GM19239 (cell line): ENCODE data around the gene BCOR.

Experiments
- DNase-seq: peaks from one replicate; pipeline ENCODE4 v3.0.0; 2011; ENCODE audit warnings: low spot score; ENCODE audit not compliant: insufficient read length
- FAIRE-seq: peaks from 2 replicates; lab custom pipeline; 2011; peaks lifted over from hg19 to GRCh38; lab: Jason Lieb, UNC

The BCOR gene

DNA sequence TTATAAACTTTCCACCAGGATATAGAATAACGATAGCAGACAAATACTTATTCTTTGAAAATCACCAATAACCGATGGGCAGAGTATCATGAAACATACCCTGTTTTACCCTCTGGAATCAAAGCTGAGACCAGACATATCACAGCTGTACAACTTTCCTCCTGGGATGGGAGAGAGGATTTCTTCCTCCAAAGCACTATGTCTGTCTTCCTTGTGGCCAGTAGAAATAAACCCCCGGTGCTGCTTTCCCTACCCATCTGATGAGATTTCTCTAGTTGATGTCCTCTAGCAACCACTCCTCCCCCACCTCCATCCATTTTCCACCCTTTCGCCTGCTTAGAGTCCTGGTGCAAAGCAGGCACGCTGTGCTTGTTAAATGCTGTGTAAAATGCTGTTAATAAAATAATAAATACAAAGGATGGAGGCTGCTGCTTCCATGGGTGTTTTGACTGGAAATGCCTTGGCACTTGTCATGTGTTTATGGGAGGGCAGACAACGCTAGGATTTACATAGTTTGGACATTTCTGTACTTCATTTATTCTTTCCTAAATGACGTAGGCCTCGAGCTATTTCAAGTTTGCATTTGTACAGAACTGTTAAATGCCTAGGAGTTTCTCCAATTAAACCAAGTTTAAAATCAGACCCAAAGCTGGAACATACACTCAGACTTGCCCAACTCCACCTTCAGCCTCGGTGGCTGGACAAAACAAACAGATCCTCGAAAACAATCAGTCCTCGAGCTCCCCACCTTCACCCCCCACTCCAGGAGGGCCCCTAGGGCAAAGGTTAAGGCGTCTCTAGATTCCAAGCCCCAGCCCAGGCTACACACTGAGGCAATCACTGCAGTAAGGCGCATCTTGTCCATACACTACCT lies 10.1 kb downstream of the BCOR start:
- no peak for DNase-seq
- no peak for FAIRE-seq

DNA sequence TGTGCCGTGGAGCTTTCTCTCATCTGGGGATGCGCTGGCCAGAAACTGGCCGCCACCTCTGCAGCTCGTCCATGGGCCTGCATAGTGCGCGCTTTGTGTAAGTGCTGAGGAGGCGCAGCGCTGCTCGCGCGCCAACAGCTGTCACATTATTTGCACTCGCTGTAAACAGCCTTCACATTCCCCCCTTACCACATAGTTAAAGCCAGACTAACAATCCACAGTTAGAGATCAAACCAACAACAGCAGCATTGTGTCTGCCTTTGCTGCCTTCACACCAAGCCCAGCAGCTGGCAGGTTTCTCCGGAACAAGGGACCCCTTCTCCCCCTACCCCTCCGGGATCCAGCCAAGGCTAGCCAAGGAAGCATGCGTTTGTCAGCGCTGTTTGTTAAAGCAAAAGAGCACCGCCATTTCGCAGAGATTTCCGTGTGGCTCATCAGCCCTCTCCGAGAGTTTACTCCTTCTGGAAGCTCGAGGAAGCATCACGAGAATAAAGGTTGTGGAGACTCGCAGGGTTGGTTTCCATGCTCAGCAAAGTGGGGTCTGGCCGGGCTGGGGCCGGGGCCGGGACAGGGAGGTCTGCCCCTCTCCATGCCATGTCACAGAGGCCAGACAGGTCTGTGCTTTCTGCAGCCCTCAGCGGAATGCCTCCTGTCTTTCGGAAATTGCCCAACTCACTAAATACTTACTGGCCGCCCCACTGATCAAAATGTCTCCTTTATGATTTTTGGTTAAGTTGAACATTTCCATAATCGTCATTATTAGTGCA lies 11.0 kb downstream of the BCOR start:
- FAIRE-seq (no peak), DNase-seq (no peak)

DNA sequence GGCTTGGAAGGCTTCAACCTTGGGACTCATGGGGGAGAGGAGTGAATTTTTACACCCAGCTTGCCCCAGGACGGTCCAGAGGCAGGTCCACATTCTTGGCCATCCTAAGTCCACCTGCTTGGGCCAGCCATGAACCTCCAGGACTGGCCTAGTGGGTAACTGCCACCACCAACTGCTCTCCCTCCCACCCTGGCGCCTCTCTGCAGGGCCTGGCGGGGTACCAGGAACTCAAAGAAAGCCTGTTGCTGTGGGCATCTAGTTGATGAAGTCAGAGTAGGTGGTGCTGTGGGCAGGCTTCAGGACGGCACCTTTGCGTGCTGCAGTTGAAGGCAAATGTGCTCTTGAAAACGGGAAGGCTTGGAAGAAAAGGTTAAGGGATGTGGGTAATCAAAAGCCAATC lies 12.0 kb downstream of the BCOR start:
- no peak for FAIRE-seq

DNA sequence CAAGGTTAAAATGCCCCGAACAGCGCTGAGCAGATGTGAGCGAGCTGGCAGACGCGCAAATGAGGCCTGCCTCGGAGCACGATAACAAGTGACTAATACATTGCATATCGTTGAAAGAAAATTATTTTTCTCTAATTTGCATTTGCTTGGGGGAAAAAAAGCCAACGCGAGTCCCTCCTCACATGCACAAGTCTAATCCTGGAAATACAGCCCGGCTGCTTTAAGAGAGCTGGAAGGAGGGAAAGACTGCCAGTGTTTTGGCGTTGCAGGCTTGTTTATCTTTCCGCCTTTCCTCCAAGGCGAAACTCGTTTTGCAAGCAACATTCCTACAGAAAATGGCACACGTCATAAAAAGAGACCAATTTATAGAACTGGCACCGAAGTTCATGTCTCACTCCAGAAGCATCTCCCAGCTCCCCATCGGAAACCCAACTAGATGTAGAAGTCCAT lies 12.6 kb downstream of the BCOR start:
- FAIRE-seq (no peak), DNase-seq (no peak)

More for the DNA sequence above, 12.0 kb downstream of the BCOR start:
- no peak for DNase-seq

DNA sequence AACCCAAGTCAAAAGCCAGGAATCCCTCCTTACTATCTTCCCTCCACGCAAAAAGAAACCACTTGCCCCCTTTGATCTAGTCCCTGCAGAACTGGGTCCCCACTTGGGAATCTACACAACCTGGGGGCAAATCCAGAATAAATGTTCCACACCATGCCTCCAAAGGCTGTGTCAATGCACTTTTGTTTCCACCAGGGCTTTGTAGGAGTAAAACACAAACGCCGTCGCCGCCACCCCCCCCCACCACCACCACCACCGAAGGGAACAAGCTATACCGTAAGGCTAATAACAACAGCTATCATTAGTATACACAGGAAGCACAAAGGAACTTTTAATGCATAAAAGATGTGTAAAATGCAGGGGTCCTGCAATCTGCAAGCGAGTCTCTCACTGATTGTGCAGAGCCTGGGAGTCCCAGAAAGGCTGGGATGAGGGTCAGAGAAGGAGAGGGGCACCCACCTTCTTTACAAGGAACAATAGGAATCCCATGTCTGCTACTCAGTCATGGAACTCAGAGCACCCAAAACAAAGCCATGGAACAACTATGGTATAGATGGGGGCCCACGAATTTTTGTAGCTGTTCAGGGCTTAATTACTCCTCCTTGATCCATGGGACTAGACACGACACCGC lies 13.2 kb downstream of the BCOR start:
- DNase-seq = no peak
- FAIRE-seq = peak; percentile 18

DNA sequence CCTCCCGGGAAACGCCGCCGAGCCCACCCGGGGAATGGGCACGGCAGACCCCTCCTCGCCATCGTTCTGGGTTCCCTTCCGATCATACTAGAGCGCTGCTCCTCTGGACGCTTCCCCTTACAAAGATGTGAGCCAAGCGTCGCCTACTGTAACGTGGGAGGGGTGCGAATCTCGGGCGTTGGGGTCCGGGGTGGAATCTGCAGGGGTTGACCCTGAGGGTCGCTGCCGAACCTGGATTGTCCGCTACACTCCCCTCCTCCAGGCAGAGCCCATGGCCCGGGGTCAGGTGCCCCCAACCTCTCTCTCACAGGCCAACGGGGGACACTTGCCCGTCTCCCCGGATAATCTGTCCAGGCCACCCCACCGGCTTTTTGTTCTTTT lies 13.8 kb downstream of the BCOR start:
- no peak for FAIRE-seq
- DNase-seq = no peak

DNA sequence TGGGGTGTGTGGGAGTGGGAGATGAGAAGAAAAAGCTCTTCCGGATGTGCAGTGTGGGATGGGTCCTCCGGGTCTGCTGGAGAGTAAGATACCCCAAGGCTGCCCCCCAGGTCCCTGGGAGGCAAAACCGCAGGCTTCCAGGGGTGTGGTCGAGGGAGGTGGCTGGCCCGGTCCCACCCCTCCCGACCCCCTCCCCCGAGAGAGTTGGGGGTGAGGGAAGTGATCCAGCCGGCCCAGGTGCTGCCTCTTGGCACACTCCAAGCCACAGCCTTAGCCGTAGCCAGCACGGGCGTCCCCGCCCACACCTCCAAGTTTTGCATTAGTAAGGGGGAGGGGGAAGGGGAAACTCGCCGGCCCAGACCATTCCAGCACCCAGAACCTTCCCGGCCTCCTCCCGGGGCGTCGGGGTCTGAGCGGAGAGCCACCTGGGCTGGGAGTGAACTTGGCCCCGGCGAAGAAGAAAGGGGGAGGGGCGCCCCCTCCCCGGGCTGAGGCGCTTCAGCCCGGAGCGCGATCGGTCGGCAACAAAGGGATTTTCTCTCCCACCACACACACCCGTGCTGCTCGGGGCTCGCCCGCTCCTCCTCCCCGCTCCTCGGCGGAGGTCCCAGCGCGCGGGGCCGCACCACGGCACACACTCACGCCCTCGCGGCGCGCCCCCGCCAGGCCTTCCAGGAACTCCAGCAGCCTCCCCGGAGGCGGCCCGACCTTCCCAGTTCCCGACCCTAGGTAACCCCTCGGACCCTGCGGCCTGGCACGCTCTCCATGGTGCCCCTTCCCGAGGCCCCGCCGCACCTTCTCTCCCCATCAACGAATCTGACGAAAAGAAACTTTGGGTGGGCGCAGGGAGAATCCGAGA lies 14.4 kb downstream of the BCOR start:
- FAIRE-seq = peak; percentile 48
- DNase-seq = no peak

DNA sequence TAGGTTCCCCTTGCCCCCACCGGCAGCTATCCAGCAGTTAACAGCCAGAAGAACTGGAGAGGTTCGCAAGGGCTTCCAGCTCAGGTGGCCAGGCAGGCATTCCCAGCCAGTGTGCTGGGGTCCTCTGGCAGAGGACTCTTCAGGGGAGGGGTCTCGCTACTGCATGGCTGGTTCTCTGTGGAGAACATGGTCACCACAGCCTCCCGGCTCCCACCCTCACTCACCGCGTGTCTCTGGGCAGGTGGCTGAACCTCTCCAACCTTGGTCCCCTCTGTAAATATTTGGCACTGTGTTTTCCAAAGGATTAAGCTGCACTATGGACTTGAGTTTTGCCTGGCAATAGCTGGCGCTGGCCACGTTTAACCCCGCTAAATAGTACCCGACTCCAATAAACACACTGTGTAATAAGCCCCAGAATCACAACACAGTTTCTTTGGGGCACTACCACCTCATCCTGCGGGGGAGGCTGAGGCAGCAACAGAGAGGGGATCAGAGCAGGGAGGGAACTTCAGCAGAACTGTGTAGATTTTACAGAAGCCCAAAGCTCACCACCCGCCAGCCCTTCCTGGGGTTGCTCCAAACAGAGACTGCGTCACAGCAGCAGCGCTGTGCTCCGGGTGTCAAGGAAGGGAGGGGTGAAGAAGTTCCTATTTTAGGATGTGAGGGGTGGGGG lies 15.2 kb downstream of the BCOR start:
- no peak for FAIRE-seq
- DNase-seq = no peak

DNA sequence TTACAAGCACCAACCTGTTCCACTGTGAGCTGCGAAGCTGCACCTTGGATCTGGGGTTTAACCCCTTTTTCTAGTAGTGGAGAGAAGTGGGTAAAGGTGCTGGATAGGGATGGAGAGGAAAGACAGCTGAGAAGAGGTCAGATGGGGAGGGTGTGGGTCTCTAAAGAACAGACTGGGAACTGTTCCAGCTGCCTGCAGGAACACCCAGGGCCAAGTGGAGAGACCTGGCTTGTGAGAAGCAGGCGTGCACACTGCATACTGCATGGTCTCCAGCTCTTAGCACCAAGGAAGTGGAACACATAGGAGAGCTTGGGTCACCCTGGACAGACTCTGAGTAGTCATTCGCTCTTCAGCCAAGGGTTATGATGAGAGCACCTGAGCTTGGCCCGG lies 16.1 kb downstream of the BCOR start:
- no peak for FAIRE-seq

DNA sequence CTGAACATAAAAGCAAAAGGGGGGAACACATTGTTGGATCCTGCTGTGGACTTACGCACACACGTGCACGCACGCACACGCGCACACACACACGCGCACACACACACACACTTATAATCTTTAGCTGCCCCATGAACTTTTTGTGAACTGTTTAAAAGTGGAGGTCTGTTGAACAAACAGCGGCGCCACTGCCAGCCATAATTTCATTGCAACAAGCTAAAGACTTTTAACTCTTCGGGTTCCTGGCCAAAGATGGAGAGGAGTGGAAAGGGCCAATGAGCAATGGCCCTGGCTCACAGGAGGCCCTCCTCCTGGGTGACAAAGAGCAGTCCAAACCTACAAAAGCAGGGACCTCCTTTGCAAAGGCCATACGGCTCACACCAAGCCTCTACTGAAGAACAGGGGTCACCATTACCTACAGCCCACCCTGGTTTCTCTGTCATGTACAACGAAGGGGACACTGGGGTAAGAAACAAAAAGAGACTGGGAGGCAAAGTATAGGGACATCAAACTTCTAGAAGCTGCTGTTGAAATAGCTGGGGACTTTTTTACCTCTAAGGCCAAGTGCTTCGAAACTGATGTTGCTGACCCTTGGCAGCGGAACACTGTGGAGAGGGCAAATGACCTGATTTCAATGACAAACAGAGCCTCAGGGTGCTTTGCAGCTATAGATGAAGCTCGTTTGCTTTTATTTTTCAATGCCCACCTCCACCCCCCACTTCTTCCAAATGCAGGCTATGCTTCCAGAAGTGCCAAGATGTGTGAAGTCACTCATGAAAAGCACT lies 16.7 kb downstream of the BCOR start:
- FAIRE-seq = no peak
- no peak for DNase-seq

More for the DNA sequence above, 16.1 kb downstream of the BCOR start:
- DNase-seq = no peak

DNA sequence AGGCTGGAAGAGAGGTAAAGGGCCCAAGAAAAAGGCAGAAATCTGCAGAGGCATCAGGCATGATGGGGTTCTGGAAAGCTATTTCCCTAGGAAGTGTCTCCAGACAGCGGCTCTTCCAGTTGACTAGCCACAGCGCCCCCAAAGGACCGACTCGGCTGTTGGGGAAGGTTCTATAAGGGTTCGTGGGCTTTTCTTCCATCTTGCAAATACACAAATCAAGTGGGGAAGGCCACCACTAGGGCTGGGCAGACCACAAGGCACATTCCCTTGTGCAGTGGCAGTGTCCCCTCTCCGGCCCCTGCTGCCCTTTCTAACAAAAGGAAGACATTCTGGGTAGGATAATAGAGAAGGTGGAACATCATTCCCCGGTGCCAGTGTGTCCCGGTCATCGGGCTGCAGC lies 18.2 kb downstream of the BCOR start:
- DNase-seq (no peak), FAIRE-seq (no peak)

DNA sequence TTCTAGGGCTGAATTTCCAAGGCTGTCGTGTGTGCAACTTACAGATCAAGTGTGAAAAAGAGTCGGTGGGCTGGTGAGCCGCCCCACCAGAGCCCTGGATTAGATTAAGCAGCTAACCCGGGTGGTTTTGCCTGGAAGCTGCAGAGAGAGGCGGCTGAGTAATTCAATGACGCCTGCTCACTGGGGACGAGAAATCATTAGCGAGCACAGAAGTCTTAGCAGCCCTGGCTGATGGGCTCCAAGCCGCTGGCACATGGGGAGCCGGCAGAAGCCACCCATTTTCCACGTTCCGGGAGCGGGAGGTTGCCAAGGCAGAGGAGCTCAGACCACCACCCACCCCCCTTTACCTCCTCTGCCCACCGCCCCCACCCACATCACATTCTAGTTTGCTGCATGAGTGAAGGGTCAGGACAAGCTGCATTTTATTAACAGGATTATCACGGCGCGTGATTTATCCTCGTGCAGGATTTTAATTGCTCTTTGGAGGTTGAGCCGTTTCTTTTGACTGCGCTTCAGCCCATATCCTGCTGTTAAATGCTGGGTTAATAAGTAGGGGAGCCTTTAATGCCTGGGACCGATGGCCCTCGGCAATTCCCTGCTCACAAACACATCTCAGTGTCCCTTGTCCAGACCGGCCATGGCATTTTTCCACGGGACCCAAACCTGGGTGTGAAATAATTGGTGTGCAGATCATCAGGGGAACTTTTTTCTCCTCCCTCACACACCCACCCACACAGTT lies 19.1 kb downstream of the BCOR start:
- DNase-seq (no peak), FAIRE-seq (no peak)

DNA sequence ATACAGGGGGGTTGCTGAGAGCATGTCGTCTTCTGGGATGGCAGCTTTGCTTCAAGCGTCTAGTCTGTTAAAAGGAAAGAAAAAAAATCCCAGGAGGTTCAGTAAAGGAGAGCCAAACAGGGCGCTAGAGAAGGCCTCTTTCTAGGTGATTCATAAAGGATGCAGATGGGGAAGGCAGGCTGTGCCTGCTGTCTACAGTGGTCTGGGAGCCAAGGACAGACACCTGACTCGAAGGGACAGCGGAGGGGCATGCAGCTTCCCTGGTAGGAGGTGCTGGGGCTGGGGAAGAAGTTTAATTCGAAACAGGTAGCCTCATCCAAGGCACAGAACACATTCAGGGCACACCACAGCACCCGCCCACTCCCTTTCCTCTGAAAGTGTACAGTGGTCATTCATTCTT lies 19.9 kb downstream of the BCOR start:
- no peak for DNase-seq
- FAIRE-seq = no peak

DNA sequence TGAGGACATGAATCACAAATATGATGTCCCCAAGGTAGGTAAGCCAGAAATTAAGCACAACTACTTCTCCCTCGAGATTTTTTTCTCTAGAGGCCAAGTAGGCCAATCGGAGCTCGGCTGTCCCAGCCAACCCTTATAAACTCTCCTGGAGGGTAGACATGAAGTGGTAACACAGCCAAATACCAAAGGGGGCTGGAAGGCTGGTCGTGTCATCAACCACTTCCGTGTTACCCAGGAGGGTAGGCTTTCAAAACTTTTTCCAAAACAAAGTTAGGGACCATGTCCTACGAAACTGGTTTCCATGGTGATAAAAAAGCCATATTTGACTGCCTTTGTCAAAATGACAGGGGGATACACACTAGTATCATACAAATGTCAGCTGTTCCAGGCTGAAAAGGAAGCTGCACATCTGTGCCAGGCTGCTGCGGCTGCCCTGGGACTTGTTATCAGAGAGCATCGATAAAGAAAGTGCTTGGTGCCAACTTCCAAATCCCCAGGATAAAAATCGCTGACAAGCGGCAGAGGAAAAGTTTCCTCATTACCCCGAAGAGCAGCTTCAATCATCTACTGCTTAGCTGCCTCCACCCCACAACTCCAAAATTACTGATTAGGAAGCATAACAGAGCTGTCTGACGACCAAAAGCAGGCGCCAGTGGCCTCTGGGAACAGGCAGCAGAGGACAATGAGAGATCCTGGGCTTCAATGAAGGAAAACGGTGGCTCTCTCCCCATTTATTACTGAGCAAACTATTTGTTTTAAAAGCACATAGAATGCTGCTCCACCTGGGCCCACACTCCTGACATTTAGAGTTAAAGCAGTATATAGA lies 20.8 kb downstream of the BCOR start:
- peak; percentile 53 for FAIRE-seq

DNA sequence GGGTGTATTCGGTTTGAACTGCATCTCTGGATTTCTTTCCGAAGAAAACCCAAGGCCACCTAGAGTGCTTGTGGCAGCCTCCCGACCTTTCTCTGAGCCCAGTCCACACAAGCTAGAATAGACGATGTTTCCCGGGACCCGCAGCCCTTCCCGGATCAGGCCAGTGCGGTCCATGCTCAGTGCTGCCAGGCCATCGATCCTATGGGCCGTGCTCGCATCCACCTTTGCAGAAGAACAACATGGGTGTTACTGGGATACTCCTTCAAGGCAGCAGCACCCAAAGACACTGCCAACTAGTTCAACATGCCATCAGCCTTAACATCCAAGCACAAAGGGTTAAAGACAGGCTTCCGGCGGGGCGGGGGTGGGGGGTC lies 22.8 kb downstream of the BCOR start:
- FAIRE-seq (no peak), DNase-seq (no peak)

More for the DNA sequence above, 20.8 kb downstream of the BCOR start:
- no peak for DNase-seq

DNA sequence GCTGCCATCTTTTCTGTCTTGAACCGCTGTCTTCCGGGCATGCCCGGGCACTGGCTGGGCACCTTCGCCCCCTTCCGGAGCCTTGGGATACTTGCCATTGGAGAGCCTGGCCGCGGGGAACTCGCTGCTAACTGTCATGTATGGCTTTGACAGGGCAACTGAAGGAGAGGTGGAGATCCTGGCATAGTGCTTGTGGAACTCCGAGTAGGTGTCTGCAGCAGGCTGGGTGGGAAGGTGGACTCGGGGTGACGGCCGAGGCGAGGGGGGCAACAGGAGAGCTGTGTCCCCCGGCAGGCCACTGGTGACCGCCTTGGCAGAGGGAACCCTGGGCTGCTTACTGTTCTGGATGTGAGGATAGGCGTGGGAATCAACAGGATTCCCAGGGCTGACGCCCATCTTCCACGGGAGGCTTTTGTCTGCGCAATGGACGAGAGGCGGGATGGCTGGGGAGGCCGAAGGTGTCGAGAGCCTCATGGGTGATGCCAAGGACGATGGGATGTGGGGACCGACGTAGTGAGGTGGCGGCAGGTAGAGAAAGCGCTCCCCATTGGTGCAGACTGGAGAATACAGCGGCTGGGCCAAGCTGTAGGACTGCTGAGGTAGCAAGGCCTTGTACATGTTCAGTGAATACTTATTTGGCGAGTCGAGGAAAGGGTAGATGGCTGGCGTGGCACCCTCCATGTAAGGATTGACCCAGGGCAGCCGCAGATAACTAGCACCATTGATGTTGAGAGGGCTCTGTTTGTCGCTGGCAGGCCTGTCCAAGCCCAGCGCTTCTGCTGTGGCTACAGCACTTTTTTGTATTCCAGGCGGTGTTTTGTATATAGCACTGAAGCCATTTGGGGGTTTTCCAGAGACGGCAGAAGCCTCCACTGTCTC lies 23.4 kb downstream of the BCOR start:
- no peak for DNase-seq
- no peak for FAIRE-seq
